ENCODE results near the gene SLC25A11.

The SLC25A11 gene

GRCh38 chr17:4948166-4948930 is 8.5 kb upstream of the SLC25A11 start, which contains the start of gene PFN1:
Gene PFN1, minus strand, starts transcription at chr17:4948530. Its CDS starts 136 bp downstream, at chr17:4948394.
- TF ChIP-seq CTCF (IDR thresholded peaks at IDR 0.05; ENCODE audit: control insufficient read depth, extremely low read depth, insufficient read depth): no peak
- peak; percentile 66 for DNase-seq (ENCODE audit: low read depth)
- peak within 1 kb of the TSS; percentile 99 for H3K4me3 ChIP-seq (ENCODE audit: low read depth, low read length)

- TF ChIP-seq CTCF (IDR thresholded peaks at IDR 0.05; ENCODE audit: control insufficient read depth, extremely low read depth, insufficient read depth): no peak
- H3K4me3 ChIP-seq (ENCODE audit: low read depth, low read length): peak overlapping the region; percentile 99
- no peak for DNase-seq (ENCODE audit: low read depth)
Measured at GRCh38 chr17:4947411-4948165, 7.7 kb upstream of the SLC25A11 start.

GRCh38 chr17:4947010-4947410 is 7.2 kb upstream of the SLC25A11 start:
- DNase-seq (ENCODE audit: low read depth): no peak
- TF ChIP-seq CTCF (IDR thresholded peaks at IDR 0.05; ENCODE audit: control insufficient read depth, extremely low read depth, insufficient read depth): no peak
- peak overlapping the region; percentile 99 for H3K4me3 ChIP-seq (ENCODE audit: low read depth, low read length)

GRCh38 chr17:4946312-4946976 is 6.6 kb upstream of the SLC25A11 start:
- TF ChIP-seq CTCF (IDR thresholded peaks at IDR 0.05; ENCODE audit: control insufficient read depth, extremely low read depth, insufficient read depth): no peak

GRCh38 chr17:4945944-4946280 is 6.1 kb upstream of the SLC25A11 start:
- DNase-seq (ENCODE audit: low read depth): no peak
- no peak for TF ChIP-seq CTCF (IDR thresholded peaks at IDR 0.05; ENCODE audit: control insufficient read depth, extremely low read depth, insufficient read depth)
- peak overlapping the region; percentile 99 for H3K4me3 ChIP-seq (ENCODE audit: low read depth, low read length)

More at GRCh38 chr17:4946312-4946976, 6.6 kb upstream of the SLC25A11 start:
- peak overlapping the region; percentile 99 for H3K4me3 ChIP-seq (ENCODE audit: low read depth, low read length)
- no peak for DNase-seq (ENCODE audit: low read depth)

GRCh38 chr17:4945176-4945943 is 5.5 kb upstream of the SLC25A11 start:
- no peak for TF ChIP-seq CTCF (IDR thresholded peaks at IDR 0.05; ENCODE audit: control insufficient read depth, extremely low read depth, insufficient read depth)
- DNase-seq (ENCODE audit: low read depth): no peak
- H3K4me3 ChIP-seq (ENCODE audit: low read depth, low read length): no peak overlapping the region; the same call in 1 of the 2 replicates
